K562 (cell line): ENCODE measurements around the gene AK2.
A peak's percentile ranks its signal among the peaks of the same experiment; 100 is the strongest.

ENCODE experiments used
- BRF2 ChIP-seq: IDR thresholded peaks from 3 replicates; pipeline ENCODE4 v1.6.1; 2011; ENCODE audit warnings: borderline replicate concordance, mild to moderate bottlenecking; ENCODE audit not compliant: insufficient read length, insufficient read depth
- CTCF ChIP-seq, 3 experiments: IDR thresholded peaks in 2 of 3; conservative IDR thresholded peaks in 1 of 3; 2 replicates each; pipeline ENCODE4 v1.5.1; 2011 to 2012; ENCODE audit warnings: low read length in 3 of 3, mild to moderate bottlenecking in 3 of 3, control low read depth in 2 of 3, improper control_type of control experiment in 1 of 3, inconsistent platforms in 1 of 3, low read depth in 1 of 3, mixed read lengths in 1 of 3, moderate library complexity in 1 of 3; ENCODE audit not compliant: insufficient read depth in 2 of 3
- FOXM1 ChIP-seq, 2 experiments: fragments of 450-650 bp in 1 of 2; sonication (generic) in 1 of 2; formaldehyde crosslinking in 1 of 2; IDR thresholded peaks; 2 replicates each; pipeline versions ENCODE4 v1.6.1 to v1.9.0; 2017 to 2022; ENCODE audit warnings: low read depth in 2 of 2, mild to moderate bottlenecking in 2 of 2, missing genetic modification reagents in 1 of 2, moderate library complexity in 1 of 2
- HNRNPUL1 ChIP-seq: fragments of 200-400 bp; formaldehyde crosslinking; IDR thresholded peaks from 2 replicates; pipeline ENCODE4 v1.6.1; 2017; ENCODE audit warnings: low read length
- IRF9 ChIP-seq: fragments of 450-650 bp; IDR thresholded peaks from 2 replicates; pipeline ENCODE4 v1.6.1; 2016; ENCODE audit warnings: missing biosample characterization, missing genetic modification characterization
- POLR2AphosphoS5 ChIP-seq: IDR thresholded peaks from 2 replicates; pipeline ENCODE4 v1.6.1; 2011; ENCODE audit warnings: mild to moderate bottlenecking, low read depth, low read length, moderate library complexity; ENCODE audit not compliant: control insufficient read depth, insufficient read depth
- SMC3 ChIP-seq: conservative IDR thresholded peaks from 2 replicates; pipeline ENCODE4 v1.6.1; 2011; ENCODE audit warnings: low read depth, low read length, improper control_type of control experiment; ENCODE audit not compliant: insufficient read depth
- SPI1 ChIP-seq: IDR thresholded peaks from 2 replicates; pipeline ENCODE4 v1.6.1; 2011; ENCODE audit warnings: low read depth, low read length, control low read depth, borderline replicate concordance
- TAF9B ChIP-seq: fragments of 450-650 bp; IDR thresholded peaks from 2 replicates; pipeline ENCODE4 v1.6.1; 2018; ENCODE audit warnings: mild to moderate bottlenecking; ENCODE audit not compliant: partially characterized antibody
- ZNF512 ChIP-seq: IDR thresholded peaks from 2 replicates; pipeline ENCODE4 v1.6.1; 2016; ENCODE audit warnings: missing genetic modification characterization, missing compliant biosample characterization
- ZNF644 ChIP-seq: fragments of 200-800 bp; sonication (Bioruptor generic); IDR thresholded peaks from 2 replicates; pipeline ENCODE4 v1.6.1; 2016; ENCODE audit warnings: low read depth, missing genetic modification characterization, missing compliant biosample characterization

- no peak for TF ChIP-seq SMC3
- no peak for TF ChIP-seq IRF9 (tag)
- no peak for TF ChIP-seq POLR2AphosphoS5
- TF ChIP-seq CTCF (IDR thresholded peaks at IDR 0.05 in 2 of 3, conservative IDR thresholded peaks at IDR 0.05 in 1 of 3; ENCODE audit: insufficient read depth in 2 of 3, low read depth in 1 of 3, low read length in 3 of 3): no peak
- TF ChIP-seq SPI1: peak; percentile 59; the same call in 1 of the 2 replicates
- TF ChIP-seq HNRNPUL1: no peak
- TF ChIP-seq BRF2: no peak
- no peak for TF ChIP-seq FOXM1 (IDR thresholded peaks at IDR 0.05; ENCODE audit: low read depth)
- no peak for TF ChIP-seq FOXM1 (CRISPR knock-in tag; IDR thresholded peaks at IDR 0.05; ENCODE audit: low read depth)
- TF ChIP-seq ZNF512: no peak
- TF ChIP-seq TAF9B: no peak
- TF ChIP-seq ZNF644 (tag): no peak
Observed at GRCh38 chr1:33039840-33040239, 3.2 kb upstream of the AK2 start.
